Omental fat pad (tissue), 4 donors: ENCODE data around the gene PROM2. TPM values are rescaled to one million over a fixed set of nuclear protein-coding genes. Genes with fewer than 3 reads are reported as not detected.

Experiments
- ATAC-seq: fragments of 150-250 bp; one replicate; pipeline ENCODE4 v1.9.1; 2016; ENCODE audit warnings: mild to moderate bottlenecking, moderate library complexity; ENCODE audit not compliant: low FRiP score
- DNase-seq: peaks from one replicate; pipeline ENCODE4 v3.0.0-alpha.2; 2019; ENCODE audit warnings: low spot score
- CTCF ChIP-seq, 3 donors: fragments of 450-650 bp; IDR thresholded peaks; one replicate each; pipeline ENCODE4 v1.5.1; 2016 to 2017; ENCODE audit warnings: antibody characterized with exemption in 3 of 3, mild to moderate bottlenecking in 3 of 3, moderate library complexity in 2 of 3
- total RNA-seq, 4 donors: library from RNA; depleted of rRNA; stranded (reverse); fragments of >200 nt; gene quantifications; one replicate each; pipeline ENCODE4 v1.1.0, GENCODE V29; 2016

Gene PROM2
- total RNA-seq: 1 to 10 TPM in 2 of 4 donors, under 1 TPM in 2; 0.60 to 1.4 (median 1.1) TPM

- no peak for TF ChIP-seq CTCF (IDR thresholded peaks at IDR 0.05)
- ATAC-seq (no peak), DNase-seq (no peak)
Observed at GRCh38 chr2:95274291-95275150, at the start of gene PROM2. PROM2 (plus strand) TSS chr2:95274449; CDS start chr2:95274586, 137 bp downstream.

GRCh38 chr2:95225658-95226057 is 48.6 kb upstream of the PROM2 start:
- no peak for ATAC-seq
- no peak for DNase-seq
- TF ChIP-seq CTCF (IDR thresholded peaks at IDR 0.05): no peak

GRCh38 chr2:95231723-95232122 is 42.5 kb upstream of the PROM2 start:
- no peak for DNase-seq
- ATAC-seq: no peak
- TF ChIP-seq CTCF (IDR thresholded peaks at IDR 0.05): no peak

- TF ChIP-seq CTCF (IDR thresholded peaks at IDR 0.05): no peak
- ATAC-seq: no peak
- DNase-seq: no peak
Observed at GRCh38 chr2:95232232-95232631, 42.0 kb upstream of the PROM2 start.

- ATAC-seq: no peak
- DNase-seq: no peak
- no peak for TF ChIP-seq CTCF (IDR thresholded peaks at IDR 0.05)
Observed at GRCh38 chr2:95234286-95234785, 39.9 kb upstream of the PROM2 start.

- no peak for DNase-seq
- TF ChIP-seq CTCF (IDR thresholded peaks at IDR 0.05): no peak
- ATAC-seq: no peak
Observed at GRCh38 chr2:95234816-95235215, 39.4 kb upstream of the PROM2 start.

- no peak for TF ChIP-seq CTCF (IDR thresholded peaks at IDR 0.05)
- ATAC-seq (no peak), DNase-seq (no peak)
Observed at GRCh38 chr2:95238131-95238530, 36.1 kb upstream of the PROM2 start.
